ENCODE data around the gene ESYT3.

- TF ChIP-seq CTCF (IDR thresholded peaks at IDR 0.05; ENCODE audit: insufficient read depth, low read length), result no peak
- no peak for TF ChIP-seq SPI1 (IDR thresholded peaks at IDR 0.05; ENCODE audit: borderline replicate concordance, low read depth)
- no peak for TF ChIP-seq REST (IDR thresholded peaks at IDR 0.05; ENCODE audit: insufficient replicate concordance, low read depth)
- no peak for TF ChIP-seq POLR2AphosphoS5 (IDR thresholded peaks at IDR 0.05; ENCODE audit: low read depth)
Measured at GRCh38 chr3:138457863-138458735, 23.7 kb downstream of the ESYT3 start.

Measured in HL-60 (cell line).